GM21723 (cell line): Measurements from ENCODE around the gene ASPHD1.
"Not testable (repeated sequence)": the region's sequence is repeated elsewhere in the genome, so short reads cannot be mapped to it uniquely, and the experiment has no call there.

ENCODE experiments used
- ATAC-seq: cut with Tn5 transposase; IDR thresholded peaks from one replicate; pipeline ENCODE4 v1.9.1; 2021; ENCODE audit warnings: mild to moderate bottlenecking, moderate library complexity; ENCODE audit not compliant: unreplicated experiment

Gene ASPHD1

DNA sequence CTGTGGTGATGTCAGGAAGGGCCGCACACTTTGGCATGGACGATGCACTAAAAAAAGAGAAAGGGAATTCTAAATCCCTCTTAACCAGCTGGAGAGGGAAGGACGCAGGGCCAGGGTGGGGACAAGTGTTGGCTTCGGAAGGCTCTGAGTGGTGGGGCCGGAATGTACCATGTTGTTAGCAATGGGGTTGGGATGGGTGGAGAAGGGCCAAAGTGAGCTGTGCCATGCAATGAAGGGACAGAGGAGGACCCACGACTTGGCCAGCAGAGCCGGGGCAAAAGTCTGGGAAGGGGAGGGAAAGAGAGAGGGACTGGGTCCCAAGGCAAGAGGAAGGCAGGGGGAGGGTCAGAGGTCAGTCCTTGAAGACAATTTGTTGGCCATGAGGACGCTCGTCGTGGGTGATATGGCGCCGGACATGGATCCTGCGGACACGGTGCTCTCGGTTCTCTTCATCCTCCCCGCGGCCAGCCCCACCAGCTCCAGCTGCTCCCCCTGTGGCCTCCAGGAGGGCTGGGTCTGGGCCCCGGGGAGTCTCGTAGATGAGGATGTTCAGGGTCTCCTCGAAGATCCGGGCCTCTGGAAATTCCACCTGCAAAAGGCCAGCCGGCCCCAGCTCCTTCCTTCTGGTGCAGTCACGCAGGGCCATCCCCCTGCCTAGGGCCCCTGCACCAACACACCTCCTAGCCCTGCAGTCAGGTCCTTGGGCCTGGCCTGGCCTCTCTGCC lies 6.4 kb downstream of the ASPHD1 start:
- no peak for ATAC-seq

DNA sequence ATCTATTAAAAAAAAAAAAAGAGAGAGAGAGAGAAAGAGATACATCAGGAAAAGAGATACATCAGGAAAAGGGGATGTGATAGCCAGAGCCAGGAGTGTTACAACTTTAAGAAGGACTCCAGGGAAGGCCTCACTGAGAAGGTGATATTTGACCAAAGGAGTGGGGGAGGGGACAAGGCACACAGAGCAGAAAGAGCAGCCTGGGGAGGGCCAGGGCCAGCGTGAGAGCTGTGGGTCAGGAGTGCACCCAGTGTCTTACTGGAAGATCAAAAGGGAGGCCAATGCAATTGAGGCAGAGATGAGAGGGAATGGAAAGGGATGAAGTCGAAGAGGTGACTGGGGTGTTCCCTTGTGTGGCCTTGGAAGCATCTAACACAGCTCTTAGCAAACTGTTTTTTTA lies 7.7 kb downstream of the ASPHD1 start:
- ATAC-seq, result no peak

DNA sequence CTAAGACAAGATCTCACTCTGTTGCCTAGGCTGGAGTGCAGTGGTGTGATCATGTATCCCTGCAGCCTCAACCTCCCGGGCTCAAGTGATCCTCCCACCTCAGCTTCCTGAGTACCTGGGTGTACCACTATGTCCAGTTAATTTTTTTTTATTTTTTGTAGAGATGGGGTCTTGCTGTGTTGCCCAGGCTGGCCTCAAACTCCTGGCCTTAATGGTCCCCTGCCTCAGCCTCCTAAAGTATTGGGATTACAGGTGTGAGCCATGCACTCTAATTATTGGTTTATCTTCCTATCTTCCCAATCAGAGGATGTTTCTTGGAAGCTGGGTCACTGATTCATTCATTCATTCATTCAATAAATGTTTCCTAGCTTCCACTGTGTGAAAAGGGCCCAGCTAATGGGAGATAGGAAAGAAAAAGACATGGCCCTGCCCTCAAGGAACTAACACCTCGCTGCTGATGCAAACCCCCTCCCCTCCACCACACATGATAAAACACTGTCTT lies 8.5 kb downstream of the ASPHD1 start:
- no peak for ATAC-seq

DNA sequence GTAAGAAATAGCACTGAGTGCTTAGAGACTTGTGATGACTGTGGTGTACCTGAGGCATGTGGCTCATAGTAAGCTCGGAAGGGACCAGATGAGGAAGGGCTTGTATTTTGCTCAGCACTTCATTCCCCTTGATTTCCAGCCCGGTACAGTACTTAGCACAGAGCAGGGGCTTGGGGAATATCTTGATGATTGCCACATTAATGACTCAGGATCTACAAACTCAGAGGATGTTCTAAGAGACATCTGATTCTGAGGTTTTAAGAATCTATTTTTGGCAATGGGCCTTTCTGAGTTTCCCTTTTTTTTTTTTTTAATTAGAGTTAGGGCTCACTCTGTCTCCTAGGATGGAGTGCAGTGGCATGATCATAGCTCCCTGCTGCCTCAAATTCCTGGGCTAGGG lies 9.1 kb downstream of the ASPHD1 start:
- ATAC-seq, result no peak

DNA sequence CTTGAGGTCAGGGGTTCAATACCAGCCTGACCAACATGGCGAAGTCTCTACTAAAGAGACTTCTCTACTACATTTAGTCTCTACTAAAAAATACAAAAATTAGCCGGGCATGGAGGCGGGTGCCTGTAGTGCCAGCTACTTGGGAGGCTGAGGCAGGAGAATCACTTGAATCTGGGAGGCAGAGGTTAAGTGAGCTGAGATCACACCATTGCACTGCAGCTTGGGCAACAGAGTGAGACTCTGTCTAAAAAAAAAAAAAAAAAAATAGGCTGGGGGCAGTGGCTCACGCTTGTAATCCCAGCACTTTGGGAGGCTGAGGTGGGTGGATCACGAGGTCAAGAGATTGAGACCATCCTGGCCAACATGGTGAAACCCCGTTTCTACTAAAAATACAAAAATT lies 9.6 kb downstream of the ASPHD1 start:
- not testable (repeated sequence) for ATAC-seq

DNA sequence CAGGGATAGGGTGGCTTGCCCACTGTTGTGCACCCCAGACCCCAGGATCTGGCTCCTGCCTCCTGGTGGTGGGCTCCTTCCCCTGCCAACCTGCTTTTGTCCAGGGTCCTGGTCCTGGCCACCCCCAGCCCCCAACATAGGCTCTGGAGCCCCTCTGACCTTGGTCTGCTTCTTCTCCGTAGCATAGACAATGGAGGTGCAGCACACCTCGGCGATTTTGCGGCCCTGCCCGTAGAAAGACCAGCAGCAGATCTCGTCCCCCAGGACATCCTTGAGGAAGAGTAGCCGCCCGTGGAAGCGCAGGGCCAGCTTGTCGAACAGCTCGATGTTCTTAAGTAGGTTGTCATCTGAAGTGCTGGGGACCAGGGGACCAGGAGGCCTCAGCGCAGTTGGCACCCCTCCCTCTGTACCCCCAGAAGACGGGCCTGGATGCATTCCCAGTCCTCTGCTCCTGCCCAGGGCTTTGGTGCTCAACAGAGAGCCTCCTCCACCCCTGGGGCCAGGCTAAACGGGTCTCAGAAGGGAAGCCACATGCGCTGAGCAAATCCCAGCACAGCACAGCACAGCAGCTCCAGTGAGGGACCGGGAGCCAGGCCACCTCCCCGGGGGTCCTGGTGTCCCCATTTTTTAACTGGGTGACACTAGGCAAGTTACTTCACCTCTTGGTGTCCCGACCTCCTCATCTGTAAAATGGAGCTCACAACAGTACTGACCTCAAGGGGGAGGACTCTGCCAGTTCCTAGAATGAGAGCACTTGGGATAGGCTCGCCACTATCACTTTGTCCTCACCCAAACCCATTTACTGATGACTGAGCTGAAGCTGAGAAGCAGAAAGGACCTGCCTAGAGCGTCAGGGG lies 10.8 kb downstream of the ASPHD1 start:
- ATAC-seq, result no peak

DNA sequence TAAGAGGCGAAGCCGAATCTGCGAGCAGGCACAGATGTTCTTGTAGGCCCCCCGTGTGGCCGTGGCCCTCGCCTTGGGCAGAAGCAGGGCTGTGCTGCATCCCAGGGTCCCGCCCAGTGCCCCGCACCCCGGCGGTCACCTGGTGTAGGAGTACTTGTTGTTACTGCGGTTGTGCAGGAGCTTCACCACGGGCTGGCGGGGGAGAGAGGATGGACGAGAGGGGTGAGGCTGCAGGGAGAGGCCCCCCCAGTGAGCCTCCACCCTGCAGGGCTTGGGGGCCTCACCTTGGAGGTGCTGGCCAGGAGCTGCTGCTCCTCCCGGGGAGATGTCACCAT lies 11.4 kb downstream of the ASPHD1 start:
- no peak for ATAC-seq

DNA sequence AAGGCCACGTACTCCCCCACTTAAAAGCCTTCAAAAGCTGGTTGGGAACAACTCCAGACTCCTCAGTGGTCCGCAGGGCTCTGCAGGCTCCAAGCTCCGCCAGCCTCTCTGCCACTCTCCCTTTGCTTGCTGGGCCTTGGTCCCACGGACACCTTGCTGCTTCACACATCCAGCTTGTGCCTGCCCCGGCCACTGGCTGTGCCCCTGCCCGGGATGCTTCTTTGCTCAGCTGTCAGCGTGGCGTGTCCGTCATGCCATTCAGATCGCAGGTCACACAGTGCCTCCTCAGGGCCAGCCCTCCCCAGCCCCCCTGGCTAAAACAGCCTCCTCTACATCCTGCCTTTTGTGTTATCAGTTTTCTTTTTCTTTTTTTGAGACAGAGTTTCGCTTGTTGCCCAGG lies 11.8 kb downstream of the ASPHD1 start:
- ATAC-seq, result no peak

DNA sequence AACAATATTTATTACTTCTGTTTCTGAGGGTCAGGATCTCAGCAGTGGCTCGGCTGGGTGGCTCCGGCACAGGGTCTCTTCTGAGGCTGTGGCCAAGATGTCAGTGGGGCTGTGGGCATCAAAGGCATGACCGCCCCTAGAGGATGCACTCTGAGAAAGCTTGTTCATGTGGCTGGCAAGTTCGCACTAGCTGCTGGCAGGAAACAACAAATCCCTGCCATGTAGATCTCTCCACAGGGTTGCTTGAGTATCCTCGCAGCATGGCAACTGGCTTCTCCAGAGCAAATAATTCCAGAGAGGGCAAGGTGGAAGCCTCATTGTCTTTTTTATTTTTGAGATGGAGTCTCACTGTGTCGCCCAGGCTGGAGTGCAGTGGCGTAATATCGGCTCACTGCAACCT lies 13.2 kb downstream of the ASPHD1 start:
- ATAC-seq, result no peak

DNA sequence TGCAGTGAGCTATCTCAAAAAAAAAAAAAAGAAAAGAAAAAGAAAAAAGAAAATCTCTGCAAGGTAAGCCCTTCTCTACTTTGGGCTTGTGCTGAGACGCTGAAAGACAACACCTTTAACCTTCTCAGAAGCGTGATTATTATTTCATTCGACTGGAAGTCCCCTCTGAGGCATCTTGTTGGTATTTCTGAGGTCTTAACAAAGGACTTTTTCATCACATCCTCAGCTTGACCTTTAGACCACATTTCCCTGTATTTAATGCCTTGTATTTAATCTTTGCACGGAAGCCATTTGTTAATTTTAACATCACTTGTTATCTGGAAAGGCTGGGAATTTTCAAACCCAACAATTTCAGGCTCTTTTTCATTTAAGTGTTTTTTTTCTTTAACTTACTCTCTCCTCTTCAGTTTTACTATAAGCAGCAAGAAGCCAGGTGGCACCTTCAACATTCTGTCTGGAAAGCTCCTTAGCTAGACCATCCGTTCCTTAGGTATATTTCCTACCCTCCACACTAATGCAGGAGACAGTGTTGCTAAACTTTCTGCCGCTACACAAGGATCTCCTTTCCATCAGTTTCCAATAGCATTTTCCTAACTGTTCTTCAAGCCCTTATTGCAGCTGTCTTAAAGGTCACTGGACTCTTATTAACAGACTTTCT lies 15.4 kb downstream of the ASPHD1 start:
- ATAC-seq, result no peak

DNA sequence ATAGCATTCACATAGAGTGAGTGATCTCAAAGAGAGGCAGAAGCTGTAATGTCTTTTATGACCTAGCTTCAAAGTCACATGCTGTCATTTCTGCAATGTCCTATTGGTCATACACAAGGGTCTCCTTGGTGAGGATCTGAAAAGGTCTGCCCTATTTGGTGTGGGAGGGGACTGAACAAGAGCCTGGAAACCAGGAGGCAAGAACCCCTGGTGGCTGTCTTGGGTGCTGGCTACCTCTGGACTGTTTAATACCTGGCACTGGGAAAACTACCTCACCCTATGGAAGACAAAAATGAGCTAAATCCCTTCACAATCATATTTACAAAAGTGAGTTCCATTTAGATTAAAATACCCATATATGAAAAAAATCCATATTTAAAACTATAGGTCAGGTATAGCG lies 16.7 kb downstream of the ASPHD1 start:
- ATAC-seq, result no peak

DNA sequence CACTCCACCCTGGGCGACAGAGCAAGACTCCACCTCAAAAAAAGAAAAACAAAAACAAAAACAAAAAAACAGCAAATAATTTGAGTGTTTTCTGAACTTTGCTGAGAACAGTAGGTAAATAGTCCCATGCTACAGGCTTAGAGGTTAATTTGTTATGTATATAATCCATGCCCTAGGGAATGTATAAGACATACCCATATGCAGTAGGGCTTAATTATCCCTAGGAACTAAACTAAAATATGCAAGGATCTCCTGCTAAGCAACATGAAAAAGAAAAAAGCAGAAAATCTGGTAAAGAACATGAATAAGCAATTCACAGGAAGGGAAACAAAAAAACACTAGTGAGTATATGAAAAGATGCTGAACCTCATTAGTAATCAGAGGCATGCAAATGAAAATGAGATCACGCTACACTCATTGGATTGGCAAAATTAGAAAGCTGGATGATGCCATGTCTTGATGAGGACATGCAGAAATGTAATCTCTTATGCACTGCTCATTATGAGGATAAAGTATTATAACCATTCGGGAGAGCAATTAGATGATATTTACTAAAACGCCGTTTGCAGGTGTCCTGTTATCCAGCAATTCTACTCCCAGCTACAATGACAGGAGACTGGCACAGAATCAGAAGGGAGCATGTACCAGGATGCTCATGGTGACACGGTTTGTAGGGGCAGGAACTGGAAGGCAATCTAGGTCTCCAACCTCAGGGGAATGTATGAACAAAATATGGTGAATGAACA lies 20.2 kb downstream of the ASPHD1 start:
- no peak for ATAC-seq

DNA sequence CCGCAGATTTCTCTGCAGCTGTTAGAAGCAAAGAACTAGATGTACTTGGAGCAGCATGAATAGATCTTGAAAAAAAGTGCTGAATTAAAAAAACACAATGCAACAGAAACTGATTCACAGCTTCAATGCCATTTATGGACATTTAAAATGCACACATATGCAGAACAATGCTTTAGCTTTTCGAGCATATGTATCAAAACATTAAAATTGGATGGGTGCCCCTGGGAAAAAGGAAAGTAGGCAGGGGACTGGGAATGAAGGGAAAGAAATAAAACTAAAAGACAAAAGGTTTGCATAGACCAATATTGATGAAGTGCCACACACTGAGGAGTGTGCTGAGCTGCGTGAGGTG lies 20.7 kb downstream of the ASPHD1 start:
- ATAC-seq, result no peak

DNA sequence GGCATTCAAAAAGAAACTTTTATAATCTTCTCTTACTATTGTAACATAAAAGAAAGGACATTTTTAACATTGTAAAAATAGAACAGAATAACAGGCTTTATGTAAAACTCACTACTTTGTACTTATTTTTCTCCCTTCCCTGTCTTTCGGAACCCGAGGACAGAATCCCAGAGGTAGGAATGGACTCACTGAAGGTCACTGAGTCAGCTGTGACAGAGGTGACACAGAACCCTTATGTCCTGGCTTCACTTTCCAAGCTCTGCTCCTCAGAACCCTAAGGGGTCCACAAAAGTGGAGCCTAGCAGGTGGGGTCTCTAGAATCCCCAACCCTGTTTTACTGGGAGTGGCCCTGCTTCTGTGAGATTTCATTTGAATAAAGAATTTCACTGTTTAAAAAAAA lies 22.0 kb downstream of the ASPHD1 start:
- no peak for ATAC-seq

DNA sequence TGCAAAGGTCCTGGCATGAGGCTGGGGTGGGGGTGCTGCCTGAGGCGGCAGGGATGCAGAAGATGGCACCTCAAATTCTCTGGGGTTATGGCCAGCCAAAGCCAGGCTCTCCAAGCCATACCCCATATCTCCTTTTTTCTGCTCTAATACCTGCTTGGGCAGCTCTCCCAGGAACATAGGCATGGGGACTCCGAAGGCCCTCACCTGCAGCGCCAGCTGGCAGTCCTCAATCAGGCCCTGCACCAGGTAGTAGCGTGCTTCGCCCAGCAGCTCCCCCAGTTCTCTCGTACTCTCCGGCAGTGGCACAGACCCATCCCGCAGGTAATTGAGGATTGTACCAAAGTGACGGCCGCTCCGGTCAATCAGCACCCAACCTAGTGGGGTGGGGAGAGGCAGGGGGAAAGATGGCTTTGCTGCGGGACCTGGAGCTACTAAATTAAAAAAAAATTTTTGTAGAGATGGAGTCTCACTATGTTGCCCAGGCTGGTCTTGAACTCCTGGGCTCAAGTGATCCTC lies 22.8 kb downstream of the ASPHD1 start:
- ATAC-seq, result no peak

DNA sequence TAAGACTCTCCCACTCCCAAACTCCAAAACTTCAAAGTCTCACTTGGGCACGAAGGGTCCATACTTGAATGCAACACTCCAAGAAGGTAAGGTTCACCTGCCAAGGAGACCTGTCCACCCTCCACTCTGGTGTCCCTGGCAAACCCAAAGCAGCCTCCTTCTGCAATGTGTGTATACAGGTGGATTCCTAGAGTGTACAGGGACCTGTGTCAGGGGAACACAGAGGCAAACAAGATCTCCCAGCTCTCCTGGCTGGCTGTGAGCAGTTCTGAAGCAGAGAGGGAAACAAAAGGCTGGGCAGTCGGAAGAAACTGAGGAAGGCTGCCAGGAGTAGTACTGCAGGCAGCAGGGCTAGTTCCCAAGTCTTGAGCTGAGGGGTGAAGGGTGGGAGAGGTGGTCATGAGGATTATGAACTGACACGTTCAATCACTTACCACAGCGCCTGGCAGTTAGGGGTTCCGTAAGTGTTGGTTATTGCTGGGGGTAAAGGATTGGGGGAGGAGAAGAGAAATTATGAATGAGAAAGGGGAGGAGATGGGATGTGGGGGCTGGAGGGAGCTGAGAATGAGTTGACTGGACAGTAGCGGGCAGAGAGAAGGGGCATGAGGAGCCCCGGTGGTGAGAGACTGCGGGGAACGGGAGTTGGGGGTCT lies 24.9 kb downstream of the ASPHD1 start:
- ATAC-seq, result no peak

DNA sequence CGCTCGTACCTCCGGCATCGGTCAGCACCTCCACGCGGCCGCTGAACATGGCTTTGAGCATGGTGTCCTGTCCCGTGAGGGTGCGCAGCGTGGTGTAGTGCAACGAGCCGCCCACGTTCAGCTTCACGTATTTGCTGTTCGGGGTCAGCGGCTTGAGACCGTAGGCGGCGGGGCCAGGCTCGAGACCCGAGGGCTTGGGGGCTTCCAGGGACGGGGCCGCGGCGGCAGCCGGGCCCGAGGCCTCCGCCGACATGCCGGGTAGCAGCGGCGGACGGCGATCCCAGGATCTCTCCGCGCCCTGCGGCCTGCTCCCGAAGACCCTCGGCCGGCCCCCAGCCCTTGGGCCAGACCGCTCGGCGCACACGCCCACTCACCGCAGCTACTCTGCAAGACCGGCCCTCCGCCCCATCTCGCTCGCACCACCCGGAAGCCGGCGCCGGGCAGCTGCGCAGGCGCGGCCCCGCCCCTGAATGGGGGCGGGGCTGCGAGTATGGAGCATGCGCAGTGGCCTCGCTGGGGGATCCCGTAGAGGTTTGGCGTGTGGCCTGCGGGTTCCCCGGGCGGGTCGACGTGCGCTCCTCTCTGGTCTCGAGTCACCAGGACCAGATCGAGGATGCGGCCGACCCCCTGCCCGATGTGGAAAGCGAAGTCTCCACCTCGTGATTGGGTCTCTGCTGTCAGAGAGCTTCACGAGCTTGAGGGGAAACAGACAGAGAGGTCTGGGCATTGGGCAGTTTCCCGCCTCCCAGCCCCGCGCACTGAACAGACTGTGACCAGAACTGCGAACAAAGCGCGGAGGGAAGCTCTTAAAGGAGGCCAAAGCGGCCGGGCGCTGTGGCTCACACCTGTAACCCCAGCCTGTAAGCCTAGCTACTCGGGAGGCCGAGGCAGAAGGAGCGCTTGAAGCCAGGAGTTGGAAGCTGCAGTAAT lies 25.8 kb downstream of the ASPHD1 start, which contains the start of gene KCTD13:
KCTD13 (minus strand) TSS at position 446 of the 930 bp plus-strand sequence; CDS start at position 253, 193 bp downstream.
- ATAC-seq, result peak; percentile 82

DNA sequence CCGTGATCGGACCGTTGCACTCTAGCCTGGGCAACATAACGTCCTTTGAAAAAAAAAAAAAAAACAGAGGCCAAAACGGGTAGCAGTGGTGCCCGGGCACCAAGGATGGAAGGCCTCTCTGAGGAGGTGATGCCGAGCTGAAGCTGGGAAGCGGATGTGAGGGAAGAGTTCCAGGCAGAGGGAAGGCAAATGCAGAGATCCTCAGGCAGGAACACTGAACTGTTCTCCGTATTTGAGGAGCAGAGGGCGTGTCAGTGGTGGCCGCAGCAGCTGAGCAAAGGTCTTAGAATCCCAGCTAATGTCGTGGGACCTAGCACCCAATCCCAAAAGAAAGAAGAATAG lies 26.4 kb downstream of the ASPHD1 start:
- peak; percentile 6 for ATAC-seq
